Measurements from ENCODE around the gene NAA60.

NAA60 gene

GRCh38 chr16:3494386-3494973, 51.0 kb downstream of the NAA60 start:
- Histone ChIP-seq H3K27me3 (ENCODE audit: insufficient read depth, low read length) (peaks cover 4% of the 10 kb centered on the region; the same call in 1 of the 2 replicates), H3K79me2 (ENCODE audit: insufficient read depth, low read length) (no peaks in the 10 kb centered on the region), H2AFZ (ENCODE audit: low read length) (no peak overlapping the region), H3F3A (ENCODE audit: insufficient read depth, low read length) (no peaks in the 10 kb centered on the region), H3K4me3 (ENCODE audit: low read depth, low read length, poor library complexity, severe bottlenecking) (no peak overlapping the region), H3K4me1 (ENCODE audit: insufficient read depth, low read length, severe bottlenecking) (no peaks in the 10 kb centered on the region), H3K27ac (ENCODE audit: low read depth, low read length, poor library complexity, severe bottlenecking) (no peak overlapping the region), H3K9me2 (ENCODE audit: low read depth, low read length) (no peaks in the 10 kb centered on the region), H3K9me3 (ENCODE audit: low read length) (no peaks in the 10 kb centered on the region), H4K20me1 (ENCODE audit: insufficient read depth, low read length) (no peaks in the 10 kb centered on the region), H3K4me2 (ENCODE audit: low read length) (no peak overlapping the region), H3K9ac (ENCODE audit: low read length) (no peak overlapping the region), H3K36me3 (ENCODE audit: insufficient read depth, low read length) (no peaks in the 10 kb centered on the region)
- TF ChIP-seq EZH2 (IDR thresholded peaks at IDR 0.05; ENCODE audit: borderline replicate concordance, low read length) (no peak), CTCF (IDR thresholded peaks at IDR 0.05; ENCODE audit: low read length) (no peak)

- Histone ChIP-seq H4K20me1 (ENCODE audit: insufficient read depth, low read length) (no peaks in the 10 kb centered on the region), H3K27ac (ENCODE audit: low read depth, low read length, poor library complexity, severe bottlenecking) (no peak within 1 kb of the TSS), H2AFZ (ENCODE audit: low read length) (no peak within 1 kb of the TSS), H3K9ac (ENCODE audit: low read length) (no peak within 1 kb of the TSS), H3K9me2 (ENCODE audit: low read depth, low read length) (no peaks in the 10 kb centered on the region), H3K4me1 (ENCODE audit: insufficient read depth, low read length, severe bottlenecking) (no peaks in the 10 kb centered on the region), H3K36me3 (ENCODE audit: insufficient read depth, low read length) (no peaks in the 10 kb centered on the region), H3K4me2 (ENCODE audit: low read length) (no peak within 1 kb of the TSS), H3K9me3 (ENCODE audit: low read length) (no peaks in the 10 kb centered on the region), H3K4me3 (ENCODE audit: low read depth, low read length, poor library complexity, severe bottlenecking) (no peak within 1 kb of the TSS), H3K79me2 (ENCODE audit: insufficient read depth, low read length) (no peaks in the 10 kb centered on the region), H3F3A (ENCODE audit: insufficient read depth, low read length) (no peaks in the 10 kb centered on the region), H3K27me3 (ENCODE audit: insufficient read depth, low read length) (peaks cover 4% of the 10 kb centered on the region; the same call in 1 of the 2 replicates)
- TF ChIP-seq CTCF (IDR thresholded peaks at IDR 0.05; ENCODE audit: low read length) (no peak), EZH2 (IDR thresholded peaks at IDR 0.05; ENCODE audit: borderline replicate concordance, low read length) (no peak)
Observed at GRCh38 chr16:3495176-3495575, 51.7 kb downstream of the NAA60 start, which contains the start of gene C16orf90. Gene C16orf90 (minus strand): TSS chr16:3495489. CDS start chr16:3495421, 68 bp downstream.

GRCh38 chr16:3496386-3496785, 52.9 kb downstream of the NAA60 start:
- peaks cover 4% of the 10 kb centered on the region; the same call in 1 of the 2 replicates for H3K27me3 ChIP-seq (ENCODE audit: insufficient read depth, low read length)
- no peak for TF ChIP-seq CTCF (IDR thresholded peaks at IDR 0.05; ENCODE audit: low read length)
- no peak for TF ChIP-seq EZH2 (IDR thresholded peaks at IDR 0.05; ENCODE audit: borderline replicate concordance, low read length)
- H3K9me2 ChIP-seq (ENCODE audit: low read depth, low read length) = no peaks in the 10 kb centered on the region
- no peak overlapping the region for H2AFZ ChIP-seq (ENCODE audit: low read length)
- no peak overlapping the region for H3K9ac ChIP-seq (ENCODE audit: low read length)
- no peaks in the 10 kb centered on the region for H4K20me1 ChIP-seq (ENCODE audit: insufficient read depth, low read length)
- H3F3A ChIP-seq (ENCODE audit: insufficient read depth, low read length) = no peaks in the 10 kb centered on the region
- no peaks in the 10 kb centered on the region for H3K9me3 ChIP-seq (ENCODE audit: low read length)
- H3K4me3 ChIP-seq (ENCODE audit: low read depth, low read length, poor library complexity, severe bottlenecking) = no peak overlapping the region
- H3K79me2 ChIP-seq (ENCODE audit: insufficient read depth, low read length) = no peaks in the 10 kb centered on the region
- H3K4me2 ChIP-seq (ENCODE audit: low read length) = no peak overlapping the region
- H3K36me3 ChIP-seq (ENCODE audit: insufficient read depth, low read length) = no peaks in the 10 kb centered on the region
- H3K27ac ChIP-seq (ENCODE audit: low read depth, low read length, poor library complexity, severe bottlenecking) = no peak overlapping the region
- peaks cover 3% of the 10 kb centered on the region for H3K4me1 ChIP-seq (ENCODE audit: insufficient read depth, low read length, severe bottlenecking)

All from OCI-LY1 (cell line).